IPS-11a (cell line): ENCODE data around the gene KCNQ1.

Source experiments
- H3K4me3 ChIP-seq: one replicate; pipeline ENCODE4 v1.5.1; 2013; ENCODE audit warnings: low read depth, low read length, control low read depth

KCNQ1 gene

GRCh38 chr11:2409611-2410468, 35.0 kb upstream of the KCNQ1 start:
- no peak overlapping the region for H3K4me3 ChIP-seq

GRCh38 chr11:2410616-2411015, 34.2 kb upstream of the KCNQ1 start:
- H3K4me3 ChIP-seq: no peak overlapping the region

DNA sequence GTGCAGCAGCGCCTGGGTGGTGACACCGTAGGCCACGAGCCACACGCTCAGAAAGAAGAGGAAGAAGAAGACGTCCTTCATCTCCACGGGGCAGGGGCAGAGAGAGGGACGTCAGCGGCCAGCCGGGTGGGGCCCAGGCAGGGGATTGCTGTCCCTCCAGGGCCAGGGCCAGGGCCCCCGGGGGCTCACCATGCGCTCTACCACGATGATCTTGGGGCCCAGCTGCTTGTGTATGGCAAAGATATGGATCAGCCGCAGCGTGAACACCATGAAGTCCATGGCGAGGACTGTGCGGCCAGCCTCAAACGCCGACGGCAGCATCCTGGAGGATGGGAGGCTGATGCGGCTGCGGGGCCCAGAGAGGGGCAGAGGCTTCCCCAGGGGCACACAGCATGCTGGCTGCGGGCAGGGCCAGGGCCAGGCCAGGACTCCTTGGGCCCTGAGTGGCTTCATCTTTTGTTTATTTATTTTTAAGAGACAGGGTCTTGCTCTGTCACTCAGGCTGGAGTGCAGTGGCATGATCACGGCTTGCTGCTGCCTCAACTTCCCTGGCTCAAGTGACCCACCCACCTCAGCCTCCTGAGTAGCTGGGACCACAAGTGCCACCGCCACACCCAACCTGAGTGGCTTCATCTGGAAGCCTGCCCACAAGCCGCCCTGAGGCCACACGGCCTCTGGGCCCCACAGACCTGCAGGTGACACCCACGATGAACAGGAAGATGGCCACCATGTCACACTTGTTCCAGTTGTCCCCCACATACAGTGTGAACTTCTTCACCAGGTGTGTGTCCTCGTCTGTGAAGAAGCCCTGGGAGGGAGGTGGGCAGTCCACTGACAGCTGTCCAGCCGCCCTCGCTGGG, 33.1 kb upstream of the KCNQ1 start:
- no peak overlapping the region for H3K4me3 ChIP-seq

- H3K4me3 ChIP-seq: no peak overlapping the region
Measured at GRCh38 chr11:2412323-2412722, 32.5 kb upstream of the KCNQ1 start.

GRCh38 chr11:2413742-2414579, 30.8 kb upstream of the KCNQ1 start:
- H3K4me3 ChIP-seq: no peak overlapping the region

DNA sequence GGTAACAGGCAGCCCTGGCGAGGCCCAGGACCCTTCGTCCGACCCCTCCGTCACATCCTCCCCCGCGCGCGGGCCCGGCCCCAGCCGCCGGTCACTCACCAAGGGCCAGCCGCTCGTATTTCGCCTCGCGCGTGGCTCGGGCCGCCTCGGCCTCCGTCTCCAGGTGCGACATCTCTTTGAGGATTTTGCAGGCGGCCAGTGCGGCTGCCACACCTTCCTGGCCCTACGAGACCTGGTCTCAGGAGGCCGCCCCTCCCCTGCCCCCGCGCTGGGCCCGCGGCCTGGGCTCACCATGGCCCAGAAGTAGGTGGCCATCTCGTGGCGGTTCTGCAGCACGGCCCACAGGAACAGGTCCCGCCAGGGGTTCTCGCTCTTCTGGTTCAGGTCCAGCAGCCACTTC, 30.2 kb upstream of the KCNQ1 start:
- H3K4me3 ChIP-seq: no peak overlapping the region

DNA sequence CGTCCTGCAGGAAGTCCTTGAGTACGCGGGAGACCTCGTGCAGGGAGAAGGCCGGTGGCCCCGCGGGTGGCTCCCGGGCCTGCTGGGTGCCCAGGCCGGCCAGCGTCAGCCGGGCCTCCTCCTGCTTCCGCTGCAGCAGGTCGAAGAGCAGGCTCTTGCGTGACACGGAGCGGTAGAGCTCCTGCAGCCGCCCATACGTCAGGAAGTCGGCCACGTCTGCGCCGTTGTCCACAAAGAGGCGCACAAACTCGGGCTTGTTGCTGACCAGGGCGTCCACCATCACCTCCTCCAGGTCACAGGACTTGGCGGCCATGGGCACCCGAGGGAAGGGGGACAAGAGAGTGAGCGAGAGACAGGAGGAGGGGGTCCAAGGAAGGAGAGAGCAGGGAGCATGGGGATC, 29.6 kb upstream of the KCNQ1 start:
- H3K4me3 ChIP-seq: no peak overlapping the region

- H3K4me3 ChIP-seq: no peak overlapping the region
Measured at GRCh38 chr11:2415601-2416380, 29.0 kb upstream of the KCNQ1 start.

DNA sequence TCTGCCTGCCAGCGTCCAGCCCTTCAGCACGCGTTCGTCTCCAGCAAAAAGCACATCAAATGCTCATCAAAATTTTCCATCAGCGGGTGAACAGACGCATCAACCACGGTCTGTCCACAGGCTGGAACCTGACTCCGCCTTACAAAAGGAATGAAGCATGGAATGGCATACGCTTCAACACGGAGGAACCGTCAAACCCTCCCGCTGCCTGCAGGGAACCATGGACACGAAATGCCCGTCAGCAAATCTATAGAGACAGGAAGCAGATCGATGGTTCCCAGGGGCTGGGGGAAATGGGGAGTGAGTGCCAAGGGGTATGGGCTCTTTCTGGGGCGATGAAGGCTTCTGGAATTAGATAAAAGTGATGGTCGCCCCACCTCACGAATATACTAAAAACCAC, 28.0 kb upstream of the KCNQ1 start:
- no peak overlapping the region for H3K4me3 ChIP-seq

- no peak overlapping the region for H3K4me3 ChIP-seq
Measured at GRCh38 chr11:2417856-2418692, 26.7 kb upstream of the KCNQ1 start.

GRCh38 chr11:2418693-2419360, 26.0 kb upstream of the KCNQ1 start:
- no peak overlapping the region for H3K4me3 ChIP-seq

DNA sequence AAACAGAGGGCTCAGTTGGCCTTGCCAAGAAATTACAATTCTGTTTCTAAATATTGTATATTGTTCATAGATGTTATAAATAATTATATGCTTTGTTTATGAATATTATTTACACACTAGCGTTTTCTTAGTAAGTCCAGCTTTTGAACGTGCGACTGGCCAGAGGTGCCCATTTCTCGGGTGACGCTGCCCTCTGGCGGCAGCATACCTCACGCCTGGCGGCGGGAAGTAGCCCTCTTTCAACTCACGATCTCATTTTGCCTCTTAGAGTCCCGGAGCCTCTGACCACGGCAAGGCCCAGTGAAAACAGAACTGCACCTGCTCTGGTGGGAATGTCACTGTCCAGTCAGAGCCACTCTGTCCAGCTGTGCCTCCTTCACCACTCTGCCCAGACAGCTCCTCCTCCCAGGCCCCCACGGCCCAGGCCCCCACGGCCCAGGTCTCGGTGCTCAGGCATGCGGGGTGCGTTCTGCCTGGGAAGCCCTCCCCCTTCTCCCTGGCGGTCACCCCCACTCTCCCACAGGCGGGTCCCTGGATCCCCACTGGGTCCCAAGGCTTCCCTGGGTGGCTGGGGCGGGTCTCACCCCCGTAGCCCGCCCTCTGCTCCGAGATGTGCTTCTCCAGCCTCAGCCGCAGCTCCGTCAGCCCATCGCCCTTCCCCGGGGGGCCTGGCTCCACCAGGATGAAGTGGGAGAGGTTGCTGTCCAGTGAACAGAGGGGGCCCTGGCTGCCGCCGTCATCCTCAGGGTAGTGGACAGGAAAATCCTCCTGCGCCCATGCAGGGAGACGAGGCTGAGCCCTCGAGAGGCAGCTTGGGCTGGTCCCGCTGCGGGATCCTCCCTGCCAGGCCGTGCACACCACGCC, 24.9 kb upstream of the KCNQ1 start:
- no peak overlapping the region for H3K4me3 ChIP-seq

GRCh38 chr11:2420502-2421225, 24.1 kb upstream of the KCNQ1 start:
- no peak overlapping the region for H3K4me3 ChIP-seq

- no peak overlapping the region for H3K4me3 ChIP-seq
Measured at GRCh38 chr11:2421226-2421994, 23.4 kb upstream of the KCNQ1 start.

DNA sequence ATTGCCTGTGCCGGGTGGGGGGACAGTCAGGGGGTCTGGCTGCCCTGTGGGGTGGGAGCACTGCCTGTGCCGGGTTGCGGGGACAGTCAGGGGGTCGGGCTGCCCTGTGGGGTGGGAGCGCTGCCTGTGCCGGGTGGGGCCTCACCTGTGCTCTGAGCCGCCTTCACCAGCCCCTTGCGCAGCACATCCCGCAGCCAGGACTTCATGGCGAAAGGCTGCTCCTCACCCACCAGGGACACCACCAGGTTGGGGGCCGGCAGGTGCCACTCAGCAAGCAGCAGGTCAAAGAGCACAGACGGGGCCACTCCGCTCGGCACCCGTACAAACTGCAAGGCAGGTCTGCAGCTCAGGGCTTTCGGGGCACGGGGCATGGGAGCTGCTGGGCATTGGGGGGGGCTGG, 22.8 kb upstream of the KCNQ1 start:
- no peak overlapping the region for H3K4me3 ChIP-seq

DNA sequence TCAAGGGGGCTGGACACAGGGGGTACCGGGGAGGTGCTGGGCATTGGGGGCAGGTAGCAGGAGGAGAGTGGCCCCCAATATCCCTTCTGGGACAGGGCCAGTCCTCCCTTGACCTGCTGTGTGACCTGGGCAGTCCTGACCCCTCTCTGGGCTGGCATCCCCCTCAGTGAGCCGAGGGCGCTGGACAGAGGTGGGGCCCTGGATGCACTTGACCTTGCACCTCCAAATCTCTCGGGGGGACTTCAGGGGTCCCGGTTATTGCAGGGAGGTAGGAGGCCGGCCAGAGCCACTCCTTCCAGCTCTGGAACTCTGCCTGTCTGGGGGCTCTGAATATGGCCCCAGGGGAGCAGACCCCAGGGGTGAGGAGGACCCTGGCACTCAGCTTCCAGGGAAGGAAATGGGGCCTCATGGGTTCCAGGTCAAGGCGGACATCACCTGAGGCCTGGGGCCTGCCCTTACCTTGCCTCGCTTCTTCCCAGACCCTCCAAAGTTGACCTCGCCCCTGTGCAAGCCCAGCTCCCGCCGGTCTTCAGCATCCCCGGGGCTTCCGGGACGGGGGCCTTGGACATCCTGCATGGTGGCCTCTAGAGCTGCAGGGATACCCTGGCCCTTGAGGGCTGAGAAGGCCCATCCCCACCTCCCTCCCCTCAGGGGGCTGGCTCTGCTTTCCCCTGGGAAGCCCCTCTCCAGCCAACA, 22.2 kb upstream of the KCNQ1 start:
- no peak overlapping the region for H3K4me3 ChIP-seq
